Bone marrow (tissue), 2 donors: Measurements from ENCODE around the gene TRIOBP.

Experiments used
- DNase-seq, 2 donors: peaks; one replicate each; lab custom pipeline; 2025; lab: John Stamatoyannopoulos, UW

The TRIOBP gene

DNA sequence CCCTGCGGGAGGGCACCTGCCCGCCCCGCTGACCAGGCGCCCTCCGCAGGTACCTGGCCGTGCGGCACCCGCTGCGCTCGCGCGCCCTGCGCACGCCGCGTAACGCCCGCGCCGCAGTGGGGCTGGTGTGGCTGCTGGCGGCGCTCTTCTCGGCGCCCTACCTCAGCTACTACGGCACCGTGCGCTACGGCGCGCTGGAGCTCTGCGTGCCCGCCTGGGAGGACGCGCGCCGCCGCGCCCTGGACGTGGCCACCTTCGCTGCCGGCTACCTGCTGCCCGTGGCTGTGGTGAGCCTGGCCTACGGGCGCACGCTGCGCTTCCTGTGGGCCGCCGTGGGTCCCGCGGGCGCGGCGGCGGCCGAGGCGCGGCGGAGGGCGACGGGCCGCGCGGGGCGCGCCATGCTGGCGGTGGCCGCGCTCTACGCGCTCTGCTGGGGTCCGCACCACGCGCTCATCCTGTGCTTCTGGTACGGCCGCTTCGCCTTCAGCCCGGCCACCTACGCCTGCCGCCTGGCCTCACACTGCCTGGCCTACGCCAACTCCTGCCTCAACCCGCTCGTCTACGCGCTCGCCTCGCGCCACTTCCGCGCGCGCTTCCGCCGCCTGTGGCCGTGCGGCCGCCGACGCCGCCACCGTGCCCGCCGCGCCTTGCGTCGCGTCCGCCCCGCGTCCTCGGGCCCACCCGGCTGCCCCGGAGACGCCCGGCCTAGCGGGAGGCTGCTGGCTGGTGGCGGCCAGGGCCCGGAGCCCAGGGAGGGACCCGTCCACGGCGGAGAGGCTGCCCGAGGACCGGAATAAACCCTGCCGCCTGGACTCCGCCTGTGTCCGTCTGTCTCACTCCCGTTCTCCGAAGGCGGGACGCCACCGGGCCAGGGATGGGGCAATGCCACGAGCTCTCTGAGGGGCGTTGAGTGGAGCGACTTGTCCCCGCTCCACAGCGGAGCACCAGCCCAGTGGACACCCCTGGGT, 128.1 kb downstream of the TRIOBP start:
- no peak for DNase-seq
